IPS DF 4.7 (cell line): Measurements from ENCODE around the gene YTHDC2.

Experiments used
- DNase-seq: peaks from one replicate; pipeline ENCODE4 v3.0.0-alpha.2; 2013; ENCODE audit warnings: low spot score; ENCODE audit errors: extremely low read depth

YTHDC2 gene

GRCh38 chr5:113519412-113519811, 5.9 kb downstream of the YTHDC2 start:
- no peak for DNase-seq

- no peak for DNase-seq
Measured at GRCh38 chr5:113520429-113520828, 6.9 kb downstream of the YTHDC2 start.

GRCh38 chr5:113520899-113521298, 7.4 kb downstream of the YTHDC2 start:
- DNase-seq = no peak

- DNase-seq = no peak
Measured at GRCh38 chr5:113523168-113523567, 9.7 kb downstream of the YTHDC2 start.

GRCh38 chr5:113524927-113525326, 11.4 kb downstream of the YTHDC2 start:
- no peak for DNase-seq

GRCh38 chr5:113526421-113526820, 12.9 kb downstream of the YTHDC2 start:
- DNase-seq = no peak

- no peak for DNase-seq
Measured at GRCh38 chr5:113527746-113528145, 14.3 kb downstream of the YTHDC2 start.

GRCh38 chr5:113531481-113532159, 18.1 kb downstream of the YTHDC2 start:
- DNase-seq = no peak

- DNase-seq = no peak
Measured at GRCh38 chr5:113538313-113538712, 24.8 kb downstream of the YTHDC2 start.

- DNase-seq = no peak
Measured at GRCh38 chr5:113546703-113547183, 33.2 kb downstream of the YTHDC2 start.

- DNase-seq = no peak
Measured at GRCh38 chr5:113548396-113548795, 34.9 kb downstream of the YTHDC2 start.

- no peak for DNase-seq
Measured at GRCh38 chr5:113552137-113552536, 38.6 kb downstream of the YTHDC2 start.

- no peak for DNase-seq
Measured at GRCh38 chr5:113552620-113553019, 39.1 kb downstream of the YTHDC2 start.

- no peak for DNase-seq
Measured at GRCh38 chr5:113562828-113563400, 49.4 kb downstream of the YTHDC2 start.

GRCh38 chr5:113569396-113569795, 55.9 kb downstream of the YTHDC2 start:
- no peak for DNase-seq

- DNase-seq = no peak
Measured at GRCh38 chr5:113572716-113573115, 59.2 kb downstream of the YTHDC2 start.

- no peak for DNase-seq
Measured at GRCh38 chr5:113574417-113574816, 60.9 kb downstream of the YTHDC2 start.

GRCh38 chr5:113575074-113575473, 61.6 kb downstream of the YTHDC2 start:
- no peak for DNase-seq

- DNase-seq = no peak
Measured at GRCh38 chr5:113578091-113578490, 64.6 kb downstream of the YTHDC2 start.

- no peak for DNase-seq
Measured at GRCh38 chr5:113581388-113581787, 67.9 kb downstream of the YTHDC2 start.

GRCh38 chr5:113598150-113598549, 84.7 kb downstream of the YTHDC2 start:
- DNase-seq = no peak

- no peak for DNase-seq
Measured at GRCh38 chr5:113598926-113599325, 85.4 kb downstream of the YTHDC2 start.

- no peak for DNase-seq
Measured at GRCh38 chr5:113600255-113600905, 86.9 kb downstream of the YTHDC2 start.
